Measurements from ENCODE around the gene NT5C3A. TPM values are rescaled to one million over a fixed set of nuclear protein-coding genes. Genes with fewer than 3 reads are reported as not detected.
"Not testable (repeated sequence)": the region's sequence is repeated elsewhere in the genome, so short reads cannot be mapped to it uniquely, and the experiment has no call there.

NT5C3A gene
- total and polyA plus RNA-seq, 3 experiments from 2014 or later: 27.6 to 54.1 (median 31.5) TPM

DNA sequence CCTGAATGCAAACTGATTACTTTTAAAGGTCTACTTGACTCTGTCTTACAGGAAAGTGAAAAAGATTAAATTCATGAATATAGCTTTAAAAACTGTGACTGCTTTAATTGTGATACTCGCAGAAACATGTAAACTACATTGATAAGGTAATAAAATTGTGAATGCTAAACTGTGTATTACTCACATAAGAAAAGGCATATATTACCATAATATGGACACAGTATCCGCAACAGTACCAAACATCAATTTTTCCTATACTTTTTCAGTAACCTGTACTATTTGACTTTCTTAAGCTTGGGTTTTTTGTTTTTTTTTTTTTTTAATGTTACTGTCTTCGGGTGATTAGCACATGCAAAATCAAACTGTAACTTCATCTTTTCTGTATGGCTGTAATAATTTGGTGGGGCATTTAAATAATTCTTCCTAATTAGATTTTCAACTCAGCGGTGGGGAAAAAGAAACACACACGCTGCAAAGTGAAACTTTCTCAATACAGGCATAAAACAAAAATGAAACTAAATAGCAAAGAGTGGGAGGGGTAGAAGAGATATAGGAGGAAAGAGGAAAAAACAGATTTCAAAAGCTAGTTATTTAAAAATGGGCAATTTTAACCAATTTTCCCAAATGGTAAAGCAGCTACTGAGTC, 23.2 kb downstream of the NT5C3A start:
- Histone ChIP-seq H3K4me1 (ENCODE audit: insufficient read depth, low read length) (peaks cover 24% of the 10 kb centered on the region), H3K27ac (ENCODE audit: low read depth, low read length) (no peak overlapping the region), H3K27me3 (ENCODE audit: insufficient read depth, low read length, poor library complexity, severe bottlenecking) (no peaks in the 10 kb centered on the region), H3K9me3 (ENCODE audit: low read length) (no peaks in the 10 kb centered on the region), H3K36me3 (ENCODE audit: insufficient read depth, low read length) (no peaks in the 10 kb centered on the region), H3K4me3 (ENCODE audit: low read length) (peak overlapping the region; percentile 37)
- Mint-ChIP-seq H3K4me1 (peaks cover 51 to 74% (median 67%) of the 10 kb centered on the region in 3 donors), H3K4me3 (peak overlapping the region; percentile 81 to 88 (median 86)), H3K27me3 (no peaks in the 10 kb centered on the region), H3K27ac (peak overlapping the region; percentile 35 to 92 (median 82)), H3K36me3 (peaks cover 0 to 10% (median 5%) of the 10 kb centered on the region in 3 donors), H3K9me3 (no peaks in the 10 kb centered on the region)
- POLR2A ChIA-PET: interaction anchor here (0.6 to 2.3 kb wide), 4 partner anchors 23 to 544 kb away, joined by 3 to 9 read pairs (median 3); partner anchors contain the start of genes AVL9 and NT5C3A
- peak in 2 of 5 donors; percentile 24 to 40 for DNase-seq
- CTCF ChIA-PET: interaction anchor here (0.8 to 3.5 kb wide), 8 partner anchors 9 to 193 kb away, joined by 3 to 16 read pairs (median 4); partner anchors contain the start of genes KBTBD2, NT5C3A and RP9

- ChIA-PET POLR2A (interaction anchor here (0.6 kb wide), 1 partner anchor 146 kb away, joined by 3 read pairs; no protein-coding TSS in a partner anchor), CTCF (interaction anchor here (0.8 to 3.5 kb wide), 2 partner anchors 70 to 192 kb away, joined by 5 to 16 read pairs; partner anchors contain the start of gene RP9)
- Histone ChIP-seq H3K4me1 (ENCODE audit: insufficient read depth, low read length) (peaks cover 24% of the 10 kb centered on the region), H3K4me3 (ENCODE audit: low read length) (peak overlapping the region; percentile 37), H3K36me3 (ENCODE audit: insufficient read depth, low read length) (no peaks in the 10 kb centered on the region), H3K27ac (ENCODE audit: low read depth, low read length) (no peak overlapping the region), H3K27me3 (ENCODE audit: insufficient read depth, low read length, poor library complexity, severe bottlenecking) (no peaks in the 10 kb centered on the region), H3K9me3 (ENCODE audit: low read length) (no peaks in the 10 kb centered on the region)
- DNase-seq: no peak
- peaks cover 48 to 73% (median 65%) of the 10 kb centered on the region in 3 donors for H3K4me1 Mint-ChIP-seq
- H3K4me3 Mint-ChIP-seq: peak overlapping the region; percentile 19 to 87 (median 86)
- peak overlapping the region in 7 of 8 donors; percentile 35 to 92 (median 70) for H3K27ac Mint-ChIP-seq
- peaks cover 0 to 12% (median 5%) of the 10 kb centered on the region in 3 donors for H3K36me3 Mint-ChIP-seq
- no peaks in the 10 kb centered on the region for H3K27me3 Mint-ChIP-seq
- no peaks in the 10 kb centered on the region for H3K9me3 Mint-ChIP-seq
Observed at GRCh38 chr7:33038639-33039038, 23.9 kb downstream of the NT5C3A start.

- no peak overlapping the region for H3K4me3 ChIP-seq (ENCODE audit: low read length)
- ChIA-PET POLR2A (no interaction called here), CTCF (no interaction called here)
- Mint-ChIP-seq H3K4me1 (peaks cover 38 to 65% (median 54%) of the 10 kb centered on the region in 3 donors), H3K27me3 (no peaks in the 10 kb centered on the region), H3K9me3 (no peaks in the 10 kb centered on the region), H3K4me3 (no peak overlapping the region), H3K27ac (no peak overlapping the region), H3K36me3 (peaks cover 0 to 23% (median 9%) of the 10 kb centered on the region in 3 donors)
- H3K36me3 ChIP-seq (ENCODE audit: insufficient read depth, low read length): no peaks in the 10 kb centered on the region
- no peak overlapping the region for H3K27ac ChIP-seq (ENCODE audit: low read depth, low read length)
- DNase-seq: no peak
- H3K4me1 ChIP-seq (ENCODE audit: insufficient read depth, low read length): peaks cover 18% of the 10 kb centered on the region
- H3K27me3 ChIP-seq (ENCODE audit: insufficient read depth, low read length, poor library complexity, severe bottlenecking): no peaks in the 10 kb centered on the region
- H3K9me3 ChIP-seq (ENCODE audit: low read length): no peaks in the 10 kb centered on the region
Observed at GRCh38 chr7:33035776-33036175, 26.8 kb downstream of the NT5C3A start.

DNA sequence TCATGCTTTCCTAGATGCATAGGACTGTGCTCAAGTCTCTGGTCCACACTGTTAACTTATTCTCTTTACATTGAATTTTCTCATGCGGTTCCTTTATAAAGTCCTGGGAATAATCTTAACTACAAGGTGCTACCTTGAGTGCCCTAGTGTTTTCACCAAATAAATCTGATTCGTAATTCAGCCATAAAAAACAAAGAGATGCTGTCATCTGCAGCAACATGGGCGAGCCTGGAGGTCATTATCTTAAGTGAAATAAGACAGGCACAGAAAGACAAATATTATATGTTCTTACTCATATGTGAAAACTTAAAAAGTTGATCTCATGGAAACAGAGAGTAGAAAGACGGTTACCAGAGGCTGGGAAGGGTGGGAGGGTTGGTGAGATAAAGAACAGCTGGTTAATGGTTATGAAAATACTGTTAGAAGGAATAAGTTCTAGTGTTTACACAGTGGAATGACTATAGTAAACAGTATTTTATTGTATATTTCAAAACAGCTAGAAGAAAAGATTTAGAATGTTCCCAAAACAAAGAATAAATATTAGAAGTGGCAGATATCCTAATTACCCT, 38.3 kb downstream of the NT5C3A start:
- no peak overlapping the region for H3K27ac ChIP-seq (ENCODE audit: low read depth, low read length)

DNA sequence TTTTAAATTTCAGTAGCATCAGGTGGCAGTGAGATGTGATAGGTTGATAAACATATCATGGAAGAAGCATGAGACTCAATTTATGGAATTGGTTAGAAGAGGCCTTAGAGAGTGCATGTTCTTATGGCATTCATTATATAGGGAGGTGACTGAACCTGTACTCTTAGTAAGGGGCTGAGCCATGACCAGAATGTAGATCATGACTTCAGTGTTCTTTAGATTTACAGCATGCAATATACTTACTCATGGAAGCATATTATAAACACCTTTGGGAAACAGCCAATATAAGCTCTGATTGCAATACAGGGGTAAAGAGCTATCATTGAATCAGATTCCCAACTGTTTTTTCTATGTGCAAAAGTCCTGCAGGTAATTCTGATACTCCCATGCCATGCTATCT, 50.2 kb downstream of the NT5C3A start:
- POLR2A ChIA-PET: no interaction called here

More for the DNA sequence above, 38.3 kb downstream of the NT5C3A start:
- Mint-ChIP-seq H3K27me3 (no peaks in the 10 kb centered on the region), H3K27ac (peak overlapping the region in 1 of 8 donors; percentile 2), H3K36me3 (peaks cover 4 to 67% (median 15%) of the 10 kb centered on the region in 3 donors), H3K4me1 (peaks cover 4% of the 10 kb centered on the region in 3 donors), H3K4me3 (no peak overlapping the region), H3K9me3 (no peaks in the 10 kb centered on the region)
- no peak for DNase-seq
- POLR2A ChIA-PET: interaction anchor here (0.6 kb wide), 1 partner anchor 38 kb away, joined by 3 read pairs; no protein-coding TSS in a partner anchor
- CTCF ChIA-PET: no interaction called here
- H3K4me3 ChIP-seq (ENCODE audit: low read length): no peak overlapping the region
- peaks cover 16% of the 10 kb centered on the region for H3K36me3 ChIP-seq (ENCODE audit: insufficient read depth, low read length)
- no peaks in the 10 kb centered on the region for H3K4me1 ChIP-seq (ENCODE audit: insufficient read depth, low read length)
- no peaks in the 10 kb centered on the region for H3K27me3 ChIP-seq (ENCODE audit: insufficient read depth, low read length, poor library complexity, severe bottlenecking)
- H3K9me3 ChIP-seq (ENCODE audit: low read length): no peaks in the 10 kb centered on the region

GRCh38 chr7:33009734-33010133, 52.8 kb downstream of the NT5C3A start:
- no peak overlapping the region for H3K27ac ChIP-seq (ENCODE audit: low read depth, low read length)
- no peaks in the 10 kb centered on the region for H3K4me1 ChIP-seq (ENCODE audit: insufficient read depth, low read length)
- ChIA-PET POLR2A (no interaction called here), CTCF (no interaction called here)
- Mint-ChIP-seq H3K27me3 (peaks cover 0 to 1% of the 10 kb centered on the region in 2 donors), H3K4me3 (no peak overlapping the region), H3K27ac (peak overlapping the region in 3 of 8 donors; percentile 2 to 78 (median 41)), H3K9me3 (no peaks in the 10 kb centered on the region), H3K4me1 (no peaks in the 10 kb centered on the region), H3K36me3 (peaks cover 4 to 29% (median 20%) of the 10 kb centered on the region in 3 donors)
- no peaks in the 10 kb centered on the region for H3K27me3 ChIP-seq (ENCODE audit: insufficient read depth, low read length, poor library complexity, severe bottlenecking)
- no peaks in the 10 kb centered on the region for H3K9me3 ChIP-seq (ENCODE audit: low read length)
- DNase-seq: no peak
- H3K4me3 ChIP-seq (ENCODE audit: low read length): no peak overlapping the region
- H3K36me3 ChIP-seq (ENCODE audit: insufficient read depth, low read length): peaks cover 3% of the 10 kb centered on the region

More for the DNA sequence above, 50.2 kb downstream of the NT5C3A start:
- no peaks in the 10 kb centered on the region for H3K9me3 ChIP-seq (ENCODE audit: low read length)
- Mint-ChIP-seq H3K36me3 (peaks cover 11 to 48% (median 26%) of the 10 kb centered on the region in 3 donors), H3K4me1 (no peaks in the 10 kb centered on the region), H3K27me3 (peaks cover 0 to 1% of the 10 kb centered on the region in 2 donors), H3K27ac (no peak overlapping the region), H3K9me3 (no peaks in the 10 kb centered on the region), H3K4me3 (no peak overlapping the region)
- CTCF ChIA-PET: no interaction called here
- no peak for DNase-seq
- H3K4me1 ChIP-seq (ENCODE audit: insufficient read depth, low read length): no peaks in the 10 kb centered on the region
- H3K27me3 ChIP-seq (ENCODE audit: insufficient read depth, low read length, poor library complexity, severe bottlenecking): no peaks in the 10 kb centered on the region
- no peak overlapping the region for H3K27ac ChIP-seq (ENCODE audit: low read depth, low read length)
- H3K36me3 ChIP-seq (ENCODE audit: insufficient read depth, low read length): peaks cover 14% of the 10 kb centered on the region
- H3K4me3 ChIP-seq (ENCODE audit: low read length): no peak overlapping the region

DNA sequence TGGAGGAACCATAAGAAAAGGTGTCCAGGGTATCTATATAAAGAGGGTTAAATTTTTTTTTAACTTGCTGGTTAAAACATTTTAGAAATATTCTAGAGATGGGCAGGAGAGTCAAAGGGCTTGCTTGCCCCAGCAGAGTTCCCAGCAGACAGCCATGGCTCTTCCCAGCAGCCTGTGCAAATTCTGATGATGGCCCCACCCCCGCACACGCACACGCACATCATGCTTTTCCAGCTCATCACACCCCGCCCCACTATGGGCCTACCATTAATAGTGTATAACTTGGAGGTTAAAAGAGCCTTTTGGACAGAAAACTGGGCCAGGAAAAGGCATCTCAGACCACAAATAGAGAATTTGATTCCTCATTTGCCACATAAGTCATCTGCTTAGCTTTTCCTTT, 56.9 kb downstream of the NT5C3A start:
- DNase-seq; H3K27me3 ChIP-seq (ENCODE audit: insufficient read depth, low read length, poor library complexity, severe bottlenecking); H3K27ac ChIP-seq (ENCODE audit: low read depth, low read length); H3K36me3 Mint-ChIP-seq; H3K4me1 ChIP-seq (ENCODE audit: insufficient read depth, low read length); POLR2A ChIA-PET; H3K36me3 ChIP-seq (ENCODE audit: insufficient read depth, low read length); H3K4me3 Mint-ChIP-seq; H3K9me3 Mint-ChIP-seq; H3K27me3 Mint-ChIP-seq; H3K27ac Mint-ChIP-seq; H3K4me1 Mint-ChIP-seq; CTCF ChIA-PET; H3K4me3 ChIP-seq (ENCODE audit: low read length); H3K9me3 ChIP-seq (ENCODE audit: low read length): not testable (repeated sequence)

GRCh38 chr7:33005193-33005592, 57.4 kb downstream of the NT5C3A start:
- H3K9me3 ChIP-seq (ENCODE audit: low read length); H3K27ac ChIP-seq (ENCODE audit: low read depth, low read length); H3K36me3 Mint-ChIP-seq; H3K4me3 ChIP-seq (ENCODE audit: low read length); H3K27me3 ChIP-seq (ENCODE audit: insufficient read depth, low read length, poor library complexity, severe bottlenecking); H3K4me1 ChIP-seq (ENCODE audit: insufficient read depth, low read length); H3K36me3 ChIP-seq (ENCODE audit: insufficient read depth, low read length); CTCF ChIA-PET; H3K27me3 Mint-ChIP-seq; H3K27ac Mint-ChIP-seq; POLR2A ChIA-PET; H3K4me3 Mint-ChIP-seq; H3K9me3 Mint-ChIP-seq; H3K4me1 Mint-ChIP-seq; DNase-seq: not testable (repeated sequence)

All from CD8-positive, alpha-beta memory T cell (primary cell).